ENCODE data around the gene CNKSR1.
A peak's percentile ranks its signal among the peaks of the same experiment; 100 is the strongest.

The CNKSR1 gene

GRCh38 chr1:26132128-26132833, 45.0 kb upstream of the CNKSR1 start:
- Histone ChIP-seq H2AK5ac (ENCODE audit: low read length, severe bottlenecking) (no peak overlapping the region), H3K27ac (ENCODE audit: low read length, poor library complexity, severe bottlenecking) (no peak overlapping the region), H3K4me2 (ENCODE audit: low read length, poor library complexity, severe bottlenecking) (no peak overlapping the region), H2BK12ac (ENCODE audit: low read length in 2 of 2) (no peak overlapping the region), H3K9me3 (ENCODE audit: control insufficient read depth, low read length) (no peaks in the 10 kb centered on the region), H2AFZ (ENCODE audit: low read depth, low read length) (no peak overlapping the region), H2BK15ac (ENCODE audit: low read depth, poor library complexity, severe bottlenecking) (no peak overlapping the region), H3K14ac (ENCODE audit: low read length in 2 of 2) (no peak overlapping the region), H3K36me3 (ENCODE audit: control insufficient read depth in 1 of 2, insufficient read depth in 2 of 2, low read depth in 1 of 2, low read length in 2 of 2) (no peaks in the 10 kb centered on the region), H3K4ac (ENCODE audit: low read depth in 1 of 2, low read length in 2 of 2) (no peak overlapping the region), H3K18ac (ENCODE audit: low read depth in 1 of 2, low read length in 2 of 2) (no peak overlapping the region), H3K9ac (ENCODE audit: low read length) (no peak overlapping the region), H3K27me3 (ENCODE audit: control insufficient read depth in 1 of 2, insufficient read depth in 1 of 2, low read length in 2 of 2) (peaks cover 0 to 12% of the 10 kb centered on the region in 2 experiments), H3K23ac (ENCODE audit: low read length in 2 of 2) (no peak overlapping the region), H3K4me3 (ENCODE audit: insufficient read depth in 1 of 2, low read depth in 1 of 2, low read length in 2 of 2) (no peak overlapping the region), H3K79me1 (replicated peaks; ENCODE audit: low read length, poor library complexity, severe bottlenecking) (no peaks in the 10 kb centered on the region), H4K8ac (ENCODE audit: low read length) (no peak overlapping the region), H4K91ac (ENCODE audit: low read length) (no peak overlapping the region), H3K4me1 (ENCODE audit: control insufficient read depth, insufficient read depth, low read depth, low read length) (no peaks in the 10 kb centered on the region), H2BK120ac (ENCODE audit: low read depth, low read length) (no peak overlapping the region), H2BK5ac (ENCODE audit: low read depth, low read length, poor library complexity, severe bottlenecking) (no peak overlapping the region)
- WGBS, result 84% methylated on average over 3 of the region's 5 CpGs
- DNase-seq, result peak; percentile 17

- no peak overlapping the region for H3K4me3 ChIP-seq (ENCODE audit: insufficient read depth in 1 of 2, low read depth in 1 of 2, low read length in 2 of 2)
- H2AFZ ChIP-seq (ENCODE audit: low read depth, low read length), result no peak overlapping the region
- H3K4ac ChIP-seq (ENCODE audit: low read depth in 1 of 2, low read length in 2 of 2), result no peak overlapping the region
- no peak overlapping the region for H3K9ac ChIP-seq (ENCODE audit: low read length)
- no peaks in the 10 kb centered on the region for H3K4me1 ChIP-seq (ENCODE audit: control insufficient read depth, insufficient read depth, low read depth, low read length)
- H2AK5ac ChIP-seq (ENCODE audit: low read length, severe bottlenecking), result no peak overlapping the region
- no peak overlapping the region for H3K27ac ChIP-seq (ENCODE audit: low read length, poor library complexity, severe bottlenecking)
- no peak overlapping the region for H3K23ac ChIP-seq (ENCODE audit: low read length in 2 of 2)
- no peak overlapping the region for H3K4me2 ChIP-seq (ENCODE audit: low read length, poor library complexity, severe bottlenecking)
- H3K27me3 ChIP-seq (ENCODE audit: control insufficient read depth in 1 of 2, insufficient read depth in 1 of 2, low read length in 2 of 2), result peaks cover 0 to 12% of the 10 kb centered on the region in 2 experiments
- H3K36me3 ChIP-seq (ENCODE audit: control insufficient read depth in 1 of 2, insufficient read depth in 2 of 2, low read depth in 1 of 2, low read length in 2 of 2), result no peaks in the 10 kb centered on the region
- no peak for DNase-seq
- H2BK12ac ChIP-seq (ENCODE audit: low read length in 2 of 2), result no peak overlapping the region
- H2BK15ac ChIP-seq (ENCODE audit: low read depth, poor library complexity, severe bottlenecking), result no peak overlapping the region
- H4K91ac ChIP-seq (ENCODE audit: low read length), result no peak overlapping the region
- 96% methylated on average over 2 of the region's 2 CpGs for WGBS
- no peak overlapping the region for H2BK120ac ChIP-seq (ENCODE audit: low read depth, low read length)
- H2BK5ac ChIP-seq (ENCODE audit: low read depth, low read length, poor library complexity, severe bottlenecking), result no peak overlapping the region
- H3K18ac ChIP-seq (ENCODE audit: low read depth in 1 of 2, low read length in 2 of 2), result no peak overlapping the region
- H4K8ac ChIP-seq (ENCODE audit: low read length), result no peak overlapping the region
- H3K79me1 ChIP-seq (replicated peaks; ENCODE audit: low read length, poor library complexity, severe bottlenecking), result no peaks in the 10 kb centered on the region
- H3K9me3 ChIP-seq (ENCODE audit: control insufficient read depth, low read length), result no peaks in the 10 kb centered on the region
- H3K14ac ChIP-seq (ENCODE audit: low read length in 2 of 2), result no peak overlapping the region
Observed at GRCh38 chr1:26132834-26133167, 44.5 kb upstream of the CNKSR1 start.

- no peak overlapping the region for H3K9ac ChIP-seq (ENCODE audit: low read length)
- no CpG with 5 or more reads among the region's 3 CpGs for WGBS
Observed at GRCh38 chr1:26134466-26134865, 42.8 kb upstream of the CNKSR1 start.

GRCh38 chr1:26138974-26139558, 38.2 kb upstream of the CNKSR1 start:
- H2AFZ ChIP-seq (ENCODE audit: low read depth, low read length), result no peak overlapping the region
- no peak overlapping the region for H2BK120ac ChIP-seq (ENCODE audit: low read depth, low read length)
- H2BK15ac ChIP-seq (ENCODE audit: low read depth, poor library complexity, severe bottlenecking), result no peak overlapping the region
- H2BK5ac ChIP-seq (ENCODE audit: low read depth, low read length, poor library complexity, severe bottlenecking), result no peak overlapping the region
- no peaks in the 10 kb centered on the region for H3K36me3 ChIP-seq (ENCODE audit: control insufficient read depth in 1 of 2, insufficient read depth in 2 of 2, low read depth in 1 of 2, low read length in 2 of 2)
- DNase-seq, result no peak
- H3K9ac ChIP-seq (ENCODE audit: low read length), result no peak overlapping the region
- no peak overlapping the region for H3K4ac ChIP-seq (ENCODE audit: low read depth in 1 of 2, low read length in 2 of 2)
- no peak overlapping the region for H4K91ac ChIP-seq (ENCODE audit: low read length)
- H3K23ac ChIP-seq (ENCODE audit: low read length in 2 of 2), result no peak overlapping the region
- H3K27ac ChIP-seq (ENCODE audit: low read length, poor library complexity, severe bottlenecking), result no peak overlapping the region
- WGBS, result 91% methylated on average over 2 of the region's 3 CpGs
- H3K18ac ChIP-seq (ENCODE audit: low read depth in 1 of 2, low read length in 2 of 2), result no peak overlapping the region
- H3K27me3 ChIP-seq (ENCODE audit: control insufficient read depth in 1 of 2, insufficient read depth in 1 of 2, low read length in 2 of 2), result peaks cover 0 to 3% of the 10 kb centered on the region in 2 experiments
- H3K9me3 ChIP-seq (ENCODE audit: control insufficient read depth, low read length), result no peaks in the 10 kb centered on the region
- no peak overlapping the region for H3K4me3 ChIP-seq (ENCODE audit: insufficient read depth in 1 of 2, low read depth in 1 of 2, low read length in 2 of 2)
- H3K4me2 ChIP-seq (ENCODE audit: low read length, poor library complexity, severe bottlenecking), result no peak overlapping the region
- H4K8ac ChIP-seq (ENCODE audit: low read length), result no peak overlapping the region
- H3K14ac ChIP-seq (ENCODE audit: low read length in 2 of 2), result no peak overlapping the region
- peaks cover 1% of the 10 kb centered on the region for H3K4me1 ChIP-seq (ENCODE audit: control insufficient read depth, insufficient read depth, low read depth, low read length)
- H3K79me1 ChIP-seq (replicated peaks; ENCODE audit: low read length, poor library complexity, severe bottlenecking), result no peaks in the 10 kb centered on the region
- H2BK12ac ChIP-seq (ENCODE audit: low read length in 2 of 2), result no peak overlapping the region
- no peak overlapping the region for H2AK5ac ChIP-seq (ENCODE audit: low read length, severe bottlenecking)

More at GRCh38 chr1:26134466-26134865, 42.8 kb upstream of the CNKSR1 start:
- H3K9me3 ChIP-seq (ENCODE audit: control insufficient read depth, low read length), result no peaks in the 10 kb centered on the region
- no peak overlapping the region for H3K4ac ChIP-seq (ENCODE audit: low read depth in 1 of 2, low read length in 2 of 2)
- H3K18ac ChIP-seq (ENCODE audit: low read depth in 1 of 2, low read length in 2 of 2), result no peak overlapping the region
- H2AK5ac ChIP-seq (ENCODE audit: low read length, severe bottlenecking), result no peak overlapping the region
- no peak overlapping the region for H4K91ac ChIP-seq (ENCODE audit: low read length)
- no peak overlapping the region for H3K4me3 ChIP-seq (ENCODE audit: insufficient read depth in 1 of 2, low read depth in 1 of 2, low read length in 2 of 2)
- H2BK120ac ChIP-seq (ENCODE audit: low read depth, low read length), result no peak overlapping the region
- H3K79me1 ChIP-seq (replicated peaks; ENCODE audit: low read length, poor library complexity, severe bottlenecking), result no peaks in the 10 kb centered on the region
- H3K14ac ChIP-seq (ENCODE audit: low read length in 2 of 2), result no peak overlapping the region
- H4K8ac ChIP-seq (ENCODE audit: low read length), result no peak overlapping the region
- no peak overlapping the region for H2BK12ac ChIP-seq (ENCODE audit: low read length in 2 of 2)
- H3K23ac ChIP-seq (ENCODE audit: low read length in 2 of 2), result no peak overlapping the region
- no peak for DNase-seq
- no peaks in the 10 kb centered on the region for H3K36me3 ChIP-seq (ENCODE audit: control insufficient read depth in 1 of 2, insufficient read depth in 2 of 2, low read depth in 1 of 2, low read length in 2 of 2)
- H2BK15ac ChIP-seq (ENCODE audit: low read depth, poor library complexity, severe bottlenecking), result no peak overlapping the region
- H3K27ac ChIP-seq (ENCODE audit: low read length, poor library complexity, severe bottlenecking), result no peak overlapping the region
- H2BK5ac ChIP-seq (ENCODE audit: low read depth, low read length, poor library complexity, severe bottlenecking), result no peak overlapping the region
- no peak overlapping the region for H2AFZ ChIP-seq (ENCODE audit: low read depth, low read length)
- H3K4me2 ChIP-seq (ENCODE audit: low read length, poor library complexity, severe bottlenecking), result no peak overlapping the region
- peaks cover 0 to 7% of the 10 kb centered on the region in 2 experiments for H3K27me3 ChIP-seq (ENCODE audit: control insufficient read depth in 1 of 2, insufficient read depth in 1 of 2, low read length in 2 of 2)
- H3K4me1 ChIP-seq (ENCODE audit: control insufficient read depth, insufficient read depth, low read depth, low read length), result no peaks in the 10 kb centered on the region
